H1 (cell line): ENCODE data around the gene CDH10. TPM values are rescaled to one million over a fixed set of nuclear protein-coding genes. Genes with fewer than 3 reads are reported as not detected.

ENCODE experiments used
- CTCF ChIA-PET: fragments of 300-600 bp; sonication (Branson Sonifier 250); formaldehyde crosslinking; loops from one replicate; lab custom pipeline; 2021; ENCODE audit not compliant: partially characterized antibody; lab: Charles Lee
- POLR2A ChIA-PET: fragments of 300-600 bp; sonication (Branson Sonifier 250); formaldehyde crosslinking; loops from one replicate; lab custom pipeline; 2021; ENCODE audit warnings: inconsistent platforms; ENCODE audit not compliant: partially characterized antibody; lab: Charles Lee
- DNase-seq, 2 experiments: peaks; one replicate each; pipeline versions ENCODE4 v3.0.0 to v3.0.0-alpha.2; 2010 to 2022; ENCODE audit warnings: low spot score in 2 of 2, low read depth in 1 of 2, mixed read lengths in 1 of 2
- FAIRE-seq: peaks from 2 replicates; lab custom pipeline; 2011; peaks lifted over from hg19 to GRCh38; lab: Jason Lieb, UNC
- H2AFZ ChIP-seq: 2 replicates; pipeline ENCODE4 v1.8.1; 2012; ENCODE audit warnings: low read length, inconsistent platforms
- H2AK5ac ChIP-seq: 2 replicates; pipeline ENCODE4 v1.6.1; 2013; ENCODE audit warnings: low read depth, low read length
- H2BK120ac ChIP-seq: replicated peaks from 2 replicates; pipeline ENCODE3; 2013; ENCODE audit warnings: low read depth, low read length, inconsistent platforms
- H2BK12ac ChIP-seq: 2 replicates; pipeline ENCODE4 v1.6.1; 2013; ENCODE audit warnings: low read depth, low read length
- H2BK15ac ChIP-seq: 2 replicates; pipeline ENCODE4 v1.6.1; 2013; ENCODE audit warnings: low read length
- H2BK20ac ChIP-seq: 2 replicates; pipeline ENCODE4 v1.6.1; 2013; ENCODE audit warnings: low read length
- H2BK5ac ChIP-seq: 2 replicates; pipeline ENCODE4 v1.6.1; 2013; ENCODE audit warnings: low read depth, low read length
- H3K14ac ChIP-seq: 2 replicates; pipeline ENCODE4 v1.6.1; 2013; ENCODE audit warnings: inconsistent platforms; ENCODE audit not compliant: insufficient read length
- H3K18ac ChIP-seq: 2 replicates; pipeline ENCODE4 v1.6.1; 2013; ENCODE audit warnings: low read length; ENCODE audit errors: extremely low read depth
- H3K23ac ChIP-seq: 2 replicates; pipeline ENCODE4 v1.6.1; 2013; ENCODE audit warnings: inconsistent platforms; ENCODE audit not compliant: insufficient read length
- H3K23me2 ChIP-seq: 2 replicates; pipeline ENCODE4 v1.6.1; 2013; ENCODE audit warnings: low read depth, low read length
- H3K27ac ChIP-seq: 2 replicates; pipeline ENCODE4 v1.6.1; 2011; ENCODE audit warnings: low read depth, low read length, inconsistent platforms
- H3K27me3 ChIP-seq, 4 experiments: replicated peaks in 1 of 4; 1 replicate in 1 of 4; 2 replicates in 3 of 4; pipeline versions ENCODE4 v1.6.1 to v1.8.1; 2011 to 2013; ENCODE audit warnings: low read length in 3 of 4, mild to moderate bottlenecking in 3 of 4, inconsistent platforms in 2 of 4, mixed read lengths in 2 of 4, moderate library complexity in 1 of 4; ENCODE audit not compliant: control insufficient read depth in 3 of 4, insufficient read depth in 3 of 4; ENCODE audit errors: extremely low read depth in 1 of 4
- H3K36me3 ChIP-seq, 4 experiments: 2 replicates each; pipeline versions ENCODE4 v1.6.1 to v1.8.1; 2011 to 2013; ENCODE audit warnings: mild to moderate bottlenecking in 4 of 4, low read length in 3 of 4, moderate library complexity in 2 of 4, control low read depth in 1 of 4, inconsistent platforms in 1 of 4; ENCODE audit not compliant: insufficient read depth in 4 of 4, control insufficient read depth in 2 of 4
- H3K4ac ChIP-seq: replicated peaks from 2 replicates; pipeline ENCODE3; 2013; ENCODE audit warnings: low read length, low read depth, mixed read lengths, inconsistent platforms; ENCODE audit not compliant: insufficient read length
- H3K4me1 ChIP-seq, 4 experiments: replicated peaks in 1 of 4; 1 replicate in 1 of 4; 2 replicates in 3 of 4; pipeline versions ENCODE4 v1.6.1 to v1.8.1; 2011 to 2013; ENCODE audit warnings: low read length in 3 of 4, inconsistent platforms in 2 of 4, mixed read lengths in 1 of 4; ENCODE audit not compliant: insufficient read depth in 4 of 4, control insufficient read depth in 3 of 4
- H3K4me2 ChIP-seq, 2 experiments: 2 replicates each; pipeline versions ENCODE4 v1.6.1 to v1.8.1; 2011 to 2013; ENCODE audit warnings: low read depth in 2 of 2, low read length in 2 of 2, control low read depth in 1 of 2, inconsistent platforms in 1 of 2, mild to moderate bottlenecking in 1 of 2; ENCODE audit not compliant: insufficient read depth in 1 of 2
- H3K4me3 ChIP-seq, 4 experiments: fragments of 200-600, 300-600 bp in 1 of 4; sonication (generic), shearing (Covaris generic), sonication (Bioruptor Twin) in 1 of 4; 2 replicates each; pipeline versions ENCODE4 v1.5.1 to v1.8.1; 2011 to 2016; ENCODE audit warnings: low read length in 4 of 4, low read depth in 3 of 4, control low read depth in 2 of 4, inconsistent platforms in 2 of 4, mild to moderate bottlenecking in 2 of 4, mixed read lengths in 1 of 4, moderate library complexity in 1 of 4; ENCODE audit not compliant: insufficient read depth in 2 of 4; ENCODE audit errors: extremely low read depth in 1 of 4
- H3K56ac ChIP-seq: replicated peaks from 2 replicates; pipeline ENCODE3; 2013; ENCODE audit warnings: low read depth, mild to moderate bottlenecking, mixed read lengths, low read length, inconsistent platforms; ENCODE audit not compliant: insufficient read length
- H3K79me1 ChIP-seq: 2 replicates; pipeline ENCODE4 v1.6.1; 2013; ENCODE audit warnings: low read depth, low read length, control low read depth
- H3K79me2 ChIP-seq, 2 experiments: 2 replicates each; pipeline versions ENCODE4 v1.6.1 to v1.8.1; 2012 to 2013; ENCODE audit warnings: low read length in 2 of 2, mild to moderate bottlenecking in 2 of 2, inconsistent platforms in 1 of 2; ENCODE audit not compliant: insufficient read depth in 2 of 2, control insufficient read depth in 1 of 2
- H3K9ac ChIP-seq, 4 experiments: replicated peaks in 1 of 4; 1 replicate in 1 of 4; 2 replicates in 3 of 4; pipeline versions ENCODE4 v1.6.1 to v1.8.1; 2011 to 2013; ENCODE audit warnings: low read depth in 3 of 4, low read length in 3 of 4, control low read depth in 2 of 4, mild to moderate bottlenecking in 2 of 4, moderate library complexity in 2 of 4, inconsistent platforms in 1 of 4; ENCODE audit errors: extremely low read depth in 1 of 4
- H3K9me3 ChIP-seq, 2 experiments: 2 replicates each; pipeline versions ENCODE4 v1.6.1 to v1.8.1; 2012 to 2013; ENCODE audit warnings: mild to moderate bottlenecking in 2 of 2, moderate library complexity in 2 of 2, control low read depth in 1 of 2, inconsistent platforms in 1 of 2, low read depth in 1 of 2, low read length in 1 of 2, mixed read lengths in 1 of 2; ENCODE audit not compliant: insufficient read depth in 2 of 2
- H4K20me1 ChIP-seq, 2 experiments: replicated peaks in 1 of 2; 2 replicates each; pipeline versions ENCODE3 to v1.8.1; 2011 to 2013; ENCODE audit warnings: inconsistent platforms in 2 of 2, low read length in 2 of 2, mild to moderate bottlenecking in 1 of 2; ENCODE audit not compliant: insufficient read depth in 2 of 2, control insufficient read depth in 1 of 2
- H4K5ac ChIP-seq: 2 replicates; pipeline ENCODE4 v1.6.1; 2013; ENCODE audit warnings: low read length, low read depth, mixed read lengths, inconsistent platforms; ENCODE audit not compliant: insufficient read length
- H4K8ac ChIP-seq: 2 replicates; pipeline ENCODE4 v1.8.0; 2013; ENCODE audit warnings: mild to moderate bottlenecking, moderate library complexity, low read length, inconsistent platforms; ENCODE audit not compliant: insufficient read depth; ENCODE audit errors: extremely low read depth
- H4K91ac ChIP-seq: replicated peaks from 2 replicates; pipeline ENCODE3; 2013; ENCODE audit warnings: low read length, mixed read lengths, inconsistent platforms; ENCODE audit not compliant: insufficient read length
- ASH2L ChIP-seq: fragments of 200-600, 300-600 bp; sonication (generic); IDR thresholded peaks from one replicate; pipeline ENCODE4 v1.7.1; 2017; ENCODE audit warnings: low read length
- CBX5 ChIP-seq: fragments of 300-800, 300-1000 bp; sonication (generic); IDR thresholded peaks from 2 replicates; pipeline ENCODE4 v1.7.1; 2016; ENCODE audit warnings: antibody characterized with exemption, low read length, low read depth
- CHD1 ChIP-seq: IDR thresholded peaks from 2 replicates; pipeline ENCODE4 v1.6.1; 2012; ENCODE audit warnings: low read depth, low read length, improper control_type of control experiment
- EP300 ChIP-seq, 2 experiments: IDR thresholded peaks; 1 replicate in 1 of 2; 2 replicates in 1 of 2; pipeline ENCODE4 v1.6.1; 2011 to 2012; ENCODE audit warnings: low read depth in 2 of 2, low read length in 2 of 2, mild to moderate bottlenecking in 2 of 2, borderline replicate concordance in 1 of 2, inconsistent platforms in 1 of 2, moderate library complexity in 1 of 2
- EZH2 ChIP-seq: fragments of 200-600 bp; sonication (generic); IDR thresholded peaks from 2 replicates; pipeline ENCODE4 v1.7.1; 2012; ENCODE audit warnings: low read depth, mild to moderate bottlenecking, moderate library complexity, low read length, inconsistent platforms; ENCODE audit not compliant: severe bottlenecking
- GABPA ChIP-seq: IDR thresholded peaks from 2 replicates; pipeline ENCODE4 v1.6.1; 2011; ENCODE audit warnings: mild to moderate bottlenecking, low read length, moderate library complexity, borderline replicate concordance; ENCODE audit not compliant: insufficient read depth
- NANOG ChIP-seq: IDR thresholded peaks from 2 replicates; pipeline ENCODE4 v1.6.1; 2011; ENCODE audit warnings: low read length, low read depth, mild to moderate bottlenecking, inconsistent platforms; ENCODE audit not compliant: insufficient read depth, poor library complexity, severe bottlenecking
- PHF8 ChIP-seq: fragments of 200-600 bp; sonication (generic); conservative IDR thresholded peaks from 2 replicates; pipeline ENCODE4 v1.7.1; 2012; ENCODE audit warnings: low read depth, mild to moderate bottlenecking, inconsistent platforms, low read length, moderate library complexity
- POLR2A ChIP-seq, 2 experiments: IDR thresholded peaks; 1 replicate in 1 of 2; 2 replicates in 1 of 2; pipeline ENCODE4 v1.6.1; 2011; ENCODE audit warnings: low read depth in 2 of 2, low read length in 2 of 2, mild to moderate bottlenecking in 2 of 2; ENCODE audit errors: control extremely low read depth in 1 of 2
- SIN3A ChIP-seq, 2 experiments: IDR thresholded peaks in 1 of 2; conservative IDR thresholded peaks in 1 of 2; 2 replicates each; pipeline ENCODE4 v1.6.1; 2011 to 2012; ENCODE audit warnings: low read length in 2 of 2, improper control_type of control experiment in 1 of 2, low read depth in 1 of 2, mild to moderate bottlenecking in 1 of 2
- SRF ChIP-seq: IDR thresholded peaks from 2 replicates; pipeline ENCODE4 v1.6.1; 2011; ENCODE audit warnings: mild to moderate bottlenecking, low read depth, low read length, moderate library complexity
- TBP ChIP-seq: IDR thresholded peaks from 2 replicates; pipeline ENCODE4 v1.6.1; 2011; ENCODE audit warnings: low read depth, low read length, improper control_type of control experiment
- TCF12 ChIP-seq: IDR thresholded peaks from 2 replicates; pipeline ENCODE4 v1.6.1; 2011; ENCODE audit warnings: low read depth, mild to moderate bottlenecking, low read length
- polyA plus RNA-seq, 7 experiments: library from polyadenylated mRNA; depleted of rRNA in 3 of 7; stranded (reverse) in 5 of 7; unstranded in 2 of 7; fragments of >200 nt in 5 of 7; fragments of 200-250 nt in 2 of 7; gene quantifications; 1 replicate in 5 of 7; 2 replicates in 1 of 7; 4 replicates in 1 of 7; pipeline versions ENCODE4 v1.2.1 to v1.2.3, GENCODE V29; 2011 to 2013; ENCODE audit warnings: missing spikeins in 2 of 7, mixed read lengths in 2 of 7
- total RNA-seq: library from RNA; stranded (reverse); fragmentation: NEBNext Ultra II Directional; extraction: Animal tissue kit (Norgen Biotek cat#: 25700); gene quantifications from 2 replicates; pipeline ENCODE4 v1.2.1, GENCODE V29; 2021

The CDH10 gene
- total and polyA plus RNA-seq, 2 of the 8 experiments (the other 6 are each of a cell fraction or from before 2014, with no cell fraction given), result 0.11 TPM; not detected in 1

GRCh38 chr5:24510523-24510988 is 134.2 kb downstream of the CDH10 start:
- H3K4me3 ChIP-seq, result no peak overlapping the region
- ChIA-PET CTCF (no interaction called here), POLR2A (no interaction called here)
- no peak overlapping the region for H3K56ac ChIP-seq
- H4K8ac ChIP-seq, result no peak overlapping the region
- no peak overlapping the region for H2BK12ac ChIP-seq
- no peak overlapping the region for H2AFZ ChIP-seq
- no peak overlapping the region for H2BK120ac ChIP-seq
- H3K9ac ChIP-seq, result no peak overlapping the region
- no peak overlapping the region for H3K27ac ChIP-seq
- no peak overlapping the region for H2AK5ac ChIP-seq
- H4K91ac ChIP-seq, result no peak overlapping the region
- no peak overlapping the region for H3K18ac ChIP-seq
- no peaks in the 10 kb centered on the region for H3K9me3 ChIP-seq
- H3K79me1 ChIP-seq, result no peaks in the 10 kb centered on the region
- no peak for TF ChIP-seq TCF12
- no peak for TF ChIP-seq PHF8
- no peak for TF ChIP-seq SRF
- TF ChIP-seq POLR2A (IDR thresholded peaks at IDR 0.05; ENCODE audit: control extremely low read depth in 1 of 2, low read depth in 2 of 2, low read length in 2 of 2), result no peak
- no peak for TF ChIP-seq SIN3A (conservative IDR thresholded peaks at IDR 0.05 in 1 of 2, IDR thresholded peaks at IDR 0.05 in 1 of 2; ENCODE audit: low read depth in 1 of 2, low read length in 2 of 2)
- TF ChIP-seq ASH2L, result no peak
- TF ChIP-seq CBX5, result no peak
- no peak for TF ChIP-seq TBP
- no peak for TF ChIP-seq EP300 (IDR thresholded peaks at IDR 0.05; ENCODE audit: borderline replicate concordance in 1 of 2, low read depth in 2 of 2, low read length in 2 of 2)
- TF ChIP-seq CHD1, result no peak
- no peak for TF ChIP-seq EZH2
- no peak for TF ChIP-seq GABPA
- TF ChIP-seq NANOG, result no peak
- H3K4ac ChIP-seq, result no peak overlapping the region
- no peak overlapping the region for H3K14ac ChIP-seq
- FAIRE-seq (no peak), DNase-seq (no peak)
- H2BK20ac ChIP-seq, result no peak overlapping the region
- no peaks in the 10 kb centered on the region for H3K27me3 ChIP-seq
- no peak overlapping the region for H3K23ac ChIP-seq
- H4K20me1 ChIP-seq, result no peaks in the 10 kb centered on the region
- no peak overlapping the region for H3K4me2 ChIP-seq
- H2BK5ac ChIP-seq, result no peak overlapping the region
- H3K4me1 ChIP-seq, result no peaks in the 10 kb centered on the region
- H4K5ac ChIP-seq, result no peak overlapping the region
- no peaks in the 10 kb centered on the region for H3K36me3 ChIP-seq
- no peaks in the 10 kb centered on the region for H3K23me2 ChIP-seq
- H2BK15ac ChIP-seq, result no peak overlapping the region
- no peaks in the 10 kb centered on the region for H3K79me2 ChIP-seq
